Activated naive CD4-positive, alpha-beta T cell treated with Interleukin-2 at 50 U/mL for 16 hours (primary cell): ENCODE measurements around the gene CFAP97D2.
"Not testable (repeated sequence)": the region's sequence is repeated elsewhere in the genome, so short reads cannot be mapped to it uniquely, and the experiment has no call there.

Experiments used
- DNase-seq: peaks from one replicate; pipeline ENCODE4 v3.0.0-alpha.2; 2020

CFAP97D2 gene

GRCh38 chr13:114158869-114159666 is 20.0 kb upstream of the CFAP97D2 start:
- DNase-seq, result not testable (repeated sequence)

- DNase-seq, result peak; percentile 34
Observed at GRCh38 chr13:114161028-114161556, 18.0 kb upstream of the CFAP97D2 start.

- peak; percentile 30 for DNase-seq
Observed at GRCh38 chr13:114161644-114162532, 17.2 kb upstream of the CFAP97D2 start.

GRCh38 chr13:114162533-114162922 is 16.5 kb upstream of the CFAP97D2 start:
- no peak for DNase-seq

GRCh38 chr13:114164053-114164452 is 15.0 kb upstream of the CFAP97D2 start:
- DNase-seq, result no peak

GRCh38 chr13:114164681-114165429 is 14.2 kb upstream of the CFAP97D2 start:
- DNase-seq, result no peak

GRCh38 chr13:114166381-114167131 is 12.5 kb upstream of the CFAP97D2 start:
- DNase-seq, result no peak

- no peak for DNase-seq
Observed at GRCh38 chr13:114167426-114167825, 11.6 kb upstream of the CFAP97D2 start.

GRCh38 chr13:114167885-114168284 is 11.2 kb upstream of the CFAP97D2 start:
- no peak for DNase-seq

GRCh38 chr13:114173272-114173671 is 5.8 kb upstream of the CFAP97D2 start:
- DNase-seq, result no peak

- no peak for DNase-seq
Observed at GRCh38 chr13:114173745-114174144, 5.3 kb upstream of the CFAP97D2 start.

GRCh38 chr13:114174529-114174961 is 4.5 kb upstream of the CFAP97D2 start:
- no peak for DNase-seq

GRCh38 chr13:114176359-114176902 is 2.6 kb upstream of the CFAP97D2 start:
- DNase-seq, result not testable (repeated sequence)

- no peak for DNase-seq
Observed at GRCh38 chr13:114177245-114178010, 1.6 kb upstream of the CFAP97D2 start.

- DNase-seq, result no peak
Observed at GRCh38 chr13:114185182-114185971, 6.3 kb downstream of the CFAP97D2 start.

- DNase-seq, result peak; percentile 41
Observed at GRCh38 chr13:114194853-114195252, 15.8 kb downstream of the CFAP97D2 start.

GRCh38 chr13:114196629-114197028 is 17.6 kb downstream of the CFAP97D2 start:
- DNase-seq, result no peak

GRCh38 chr13:114198556-114198955 is 19.5 kb downstream of the CFAP97D2 start:
- no peak for DNase-seq

GRCh38 chr13:114199526-114199925 is 20.5 kb downstream of the CFAP97D2 start:
- DNase-seq, result not testable (repeated sequence)

- DNase-seq, result no peak
Observed at GRCh38 chr13:114199954-114200353, 20.9 kb downstream of the CFAP97D2 start.
